Measurements from ENCODE around the gene CHRNB2. TPM values are rescaled to one million over a fixed set of nuclear protein-coding genes. Genes with fewer than 3 reads are reported as not detected.

Gene CHRNB2
- polyA plus RNA-seq, 1 donor from 2014 or later = 15.5 TPM

- Histone ChIP-seq H3K36me3 (ENCODE audit: insufficient read depth, low read length) (peaks cover 13% of the 10 kb centered on the region), H3F3A (ENCODE audit: insufficient read depth, low read length, poor library complexity, severe bottlenecking) (no peaks in the 10 kb centered on the region), H3K9me2 (ENCODE audit: insufficient read depth, low read length) (no peaks in the 10 kb centered on the region), H3K27ac (ENCODE audit: low read length) (no peak overlapping the region), H4K20me1 (ENCODE audit: insufficient read depth) (no peaks in the 10 kb centered on the region), H3K4me2 (ENCODE audit: low read length) (no peak overlapping the region), H3K9ac (ENCODE audit: low read length) (no peak overlapping the region), H3K9me3 (ENCODE audit: low read length) (no peaks in the 10 kb centered on the region), H3K27me3 (ENCODE audit: insufficient read depth, low read depth, low read length) (no peaks in the 10 kb centered on the region), H2AFZ (ENCODE audit: low read depth, low read length) (no peak overlapping the region), H3K79me2 (replicated peaks; ENCODE audit: insufficient read depth, low read length) (no peaks in the 10 kb centered on the region), H3K4me3 (ENCODE audit: low read length) (no peak overlapping the region)
- no peak for TF ChIP-seq EP300 (conservative IDR thresholded peaks at IDR 0.05; ENCODE audit: poor library complexity, severe bottlenecking)
- no peak for TF ChIP-seq EZH2 (IDR thresholded peaks at IDR 0.05; ENCODE audit: borderline replicate concordance, insufficient read depth, low read length, poor library complexity, severe bottlenecking)
- no peak for TF ChIP-seq TAF1 (IDR thresholded peaks at IDR 0.05; ENCODE audit: low read depth)
- TF ChIP-seq MXI1 (conservative IDR thresholded peaks at IDR 0.05; ENCODE audit: poor library complexity, severe bottlenecking) = no peak
- TF ChIP-seq SMC3 (conservative IDR thresholded peaks at IDR 0.05; ENCODE audit: poor library complexity) = no peak
- TF ChIP-seq RAD21 (conservative IDR thresholded peaks at IDR 0.05) = no peak
- no peak for TF ChIP-seq REST (IDR thresholded peaks at IDR 0.05; ENCODE audit: borderline replicate concordance)
- TF ChIP-seq POLR2AphosphoS5 (IDR thresholded peaks at IDR 0.05) = no peak
- TF ChIP-seq CTCF (IDR thresholded peaks at IDR 0.05; ENCODE audit: poor library complexity, severe bottlenecking) = no peak
These were observed 15.3 kb downstream of the CHRNB2 start for GRCh38 chr1:154582885-154583284.

GRCh38 chr1:154583773-154584172 lies 16.2 kb downstream of the CHRNB2 start:
- Histone ChIP-seq H2AFZ (ENCODE audit: low read depth, low read length) (no peak overlapping the region), H3K27ac (ENCODE audit: low read length) (no peak overlapping the region), H4K20me1 (ENCODE audit: insufficient read depth) (no peaks in the 10 kb centered on the region), H3K4me2 (ENCODE audit: low read length) (no peak overlapping the region), H3K36me3 (ENCODE audit: insufficient read depth, low read length) (peaks cover 13% of the 10 kb centered on the region), H3K79me2 (replicated peaks; ENCODE audit: insufficient read depth, low read length) (no peaks in the 10 kb centered on the region), H3K9ac (ENCODE audit: low read length) (no peak overlapping the region), H3K9me2 (ENCODE audit: insufficient read depth, low read length) (no peaks in the 10 kb centered on the region), H3K9me3 (ENCODE audit: low read length) (no peaks in the 10 kb centered on the region), H3K27me3 (ENCODE audit: insufficient read depth, low read depth, low read length) (no peaks in the 10 kb centered on the region), H3K4me3 (ENCODE audit: low read length) (no peak overlapping the region), H3F3A (ENCODE audit: insufficient read depth, low read length, poor library complexity, severe bottlenecking) (no peaks in the 10 kb centered on the region)
- TF ChIP-seq EP300 (conservative IDR thresholded peaks at IDR 0.05; ENCODE audit: poor library complexity, severe bottlenecking) = no peak
- no peak for TF ChIP-seq TAF1 (IDR thresholded peaks at IDR 0.05; ENCODE audit: low read depth)
- no peak for TF ChIP-seq SMC3 (conservative IDR thresholded peaks at IDR 0.05; ENCODE audit: poor library complexity)
- TF ChIP-seq EZH2 (IDR thresholded peaks at IDR 0.05; ENCODE audit: borderline replicate concordance, insufficient read depth, low read length, poor library complexity, severe bottlenecking) = no peak
- TF ChIP-seq CTCF (IDR thresholded peaks at IDR 0.05; ENCODE audit: poor library complexity, severe bottlenecking) = no peak
- no peak for TF ChIP-seq REST (IDR thresholded peaks at IDR 0.05; ENCODE audit: borderline replicate concordance)
- no peak for TF ChIP-seq RAD21 (conservative IDR thresholded peaks at IDR 0.05)
- no peak for TF ChIP-seq MXI1 (conservative IDR thresholded peaks at IDR 0.05; ENCODE audit: poor library complexity, severe bottlenecking)
- TF ChIP-seq POLR2AphosphoS5 (IDR thresholded peaks at IDR 0.05) = no peak

Data from neural cell (in vitro differentiated cells).